HEK293 (cell line): ENCODE measurements around the gene CHRNA5.

ENCODE experiments used
- CTCF ChIA-PET: fragments of 350-600 bp; formaldehyde crosslinking; extraction: SDS; loops from one replicate; lab custom pipeline; 2021; ENCODE audit warnings: antibody characterized with exemption; lab: Yijun Ruan, JAX
- POLR2A ChIA-PET: fragments of 300-600 bp; formaldehyde crosslinking; extraction: SDS; loops from one replicate; lab custom pipeline; 2020; ENCODE audit warnings: antibody characterized with exemption, inconsistent platforms; lab: Yijun Ruan, JAX
- H3K27ac ChIP-seq: fragments of 200-500 bp; sonication (Bioruptor generic); 2 replicates; pipeline ENCODE4 v1.5.1; 2014; ENCODE audit warnings: low read depth, low read length, control low read depth, inconsistent platforms; ENCODE audit errors: extremely low read depth
- H3K36me3 ChIP-seq, 2 experiments: fragments of 200-500 bp in 1 of 2; sonication (Bioruptor generic) in 1 of 2; 1 replicate in 1 of 2; 2 replicates in 1 of 2; pipeline ENCODE4 v1.5.1; 2014 to 2017; ENCODE audit warnings: inconsistent platforms in 2 of 2, low read length in 2 of 2; ENCODE audit not compliant: control insufficient read depth in 2 of 2, insufficient read depth in 1 of 2
- H3K4me1 ChIP-seq: fragments of 200-500 bp; sonication (Bioruptor generic); 2 replicates; pipeline ENCODE4 v1.5.1; 2014; ENCODE audit warnings: mild to moderate bottlenecking, low read length, inconsistent platforms; ENCODE audit not compliant: control insufficient read depth, insufficient read depth
- H3K4me3 ChIP-seq: 2 replicates; pipeline ENCODE4 v1.5.1; 2011; ENCODE audit warnings: low read depth, mild to moderate bottlenecking, control low read depth, low read length, moderate library complexity
- H3K9me3 ChIP-seq: fragments of 200-500 bp; sonication (Bioruptor generic); 2 replicates; pipeline ENCODE4 v1.5.1; 2014; ENCODE audit warnings: low read depth, low read length, inconsistent platforms; ENCODE audit not compliant: control insufficient read depth, insufficient read depth
- AEBP2 ChIP-seq: fragments of 450-650 bp; formaldehyde crosslinking; IDR thresholded peaks from 2 replicates; pipeline ENCODE4 v1.5.1; 2016; ENCODE audit warnings: missing biosample characterization, missing genetic modification characterization, borderline replicate concordance
- BCL6B ChIP-seq: fragments of 450-650 bp; formaldehyde crosslinking; IDR thresholded peaks from 2 replicates; pipeline ENCODE4 v1.5.1; 2017; ENCODE audit warnings: missing biosample characterization, missing genetic modification characterization
- HOXC10 ChIP-seq: sonication (generic); formaldehyde crosslinking; IDR thresholded peaks from 2 replicates; pipeline ENCODE4 v1.8.1; 2023; ENCODE audit warnings: mild to moderate bottlenecking, missing genetic modification reagents
- KLF16 ChIP-seq: fragments of 450-650 bp; formaldehyde crosslinking; IDR thresholded peaks from 2 replicates; pipeline ENCODE4 v1.5.1; 2017; ENCODE audit warnings: missing biosample characterization, missing genetic modification characterization
- MYNN ChIP-seq: fragments of 450-650 bp; formaldehyde crosslinking; IDR thresholded peaks from 2 replicates; pipeline ENCODE4 v1.5.1; 2016; ENCODE audit warnings: missing biosample characterization, missing genetic modification characterization, borderline replicate concordance
- RBAK ChIP-seq: fragments of 450-650 bp; formaldehyde crosslinking; IDR thresholded peaks from 2 replicates; pipeline ENCODE4 v1.5.1; 2016; ENCODE audit warnings: missing biosample characterization, missing genetic modification characterization
- SALL2 ChIP-seq: fragments of 450-650 bp; formaldehyde crosslinking; IDR thresholded peaks from 2 replicates; pipeline ENCODE4 v1.5.0; 2017; ENCODE audit warnings: missing biosample characterization, mild to moderate bottlenecking, missing genetic modification characterization, borderline replicate concordance
- SP3 ChIP-seq: fragments of 450-650 bp; formaldehyde crosslinking; IDR thresholded peaks from 2 replicates; pipeline ENCODE4 v1.5.1; 2016; ENCODE audit warnings: missing biosample characterization, missing genetic modification characterization
- YY2 ChIP-seq: fragments of 450-650 bp; formaldehyde crosslinking; IDR thresholded peaks from 2 replicates; pipeline ENCODE4 v1.5.1; 2016; ENCODE audit warnings: missing biosample characterization, missing genetic modification characterization
- ZBTB17 ChIP-seq: fragments of 450-650 bp; formaldehyde crosslinking; IDR thresholded peaks from 2 replicates; pipeline ENCODE4 v1.5.1; 2016; ENCODE audit warnings: missing biosample characterization, missing genetic modification characterization
- ZBTB44 ChIP-seq: fragments of 450-650 bp; IDR thresholded peaks from 2 replicates; pipeline ENCODE4 v1.5.1; 2018; ENCODE audit warnings: missing biosample characterization, mild to moderate bottlenecking, missing genetic modification characterization
- ZFP3 ChIP-seq: fragments of 450-650 bp; formaldehyde crosslinking; IDR thresholded peaks from 2 replicates; pipeline ENCODE4 v1.5.1; 2016; ENCODE audit warnings: low read depth, missing biosample characterization, missing genetic modification characterization
- ZNF211 ChIP-seq: fragments of 450-650 bp; formaldehyde crosslinking; IDR thresholded peaks from 2 replicates; pipeline ENCODE4 v1.5.1; 2016; ENCODE audit warnings: low read depth, missing biosample characterization, missing genetic modification characterization
- ZNF26 ChIP-seq: fragments of 450-650 bp; formaldehyde crosslinking; IDR thresholded peaks from 2 replicates; pipeline ENCODE4 v1.5.1; 2016; ENCODE audit warnings: missing biosample characterization, missing genetic modification characterization
- ZNF266 ChIP-seq: fragments of 450-650 bp; formaldehyde crosslinking; IDR thresholded peaks from 2 replicates; pipeline ENCODE4 v1.5.1; 2016; ENCODE audit warnings: missing biosample characterization, missing genetic modification characterization, low read depth
- ZNF302 ChIP-seq: fragments of 450-650 bp; formaldehyde crosslinking; IDR thresholded peaks from 2 replicates; pipeline ENCODE4 v1.5.1; 2016; ENCODE audit warnings: missing biosample characterization, missing genetic modification characterization, low read depth
- ZNF449 ChIP-seq: fragments of 450-650 bp; formaldehyde crosslinking; IDR thresholded peaks from 2 replicates; pipeline ENCODE4 v1.5.1; 2017; ENCODE audit warnings: missing biosample characterization, mild to moderate bottlenecking, missing genetic modification characterization, moderate library complexity
- ZNF488 ChIP-seq: fragments of 450-650 bp; formaldehyde crosslinking; IDR thresholded peaks from 2 replicates; pipeline ENCODE4 v1.5.1; 2016; ENCODE audit warnings: missing biosample characterization, missing genetic modification characterization
- ZNF514 ChIP-seq: fragments of 450-650 bp; formaldehyde crosslinking; IDR thresholded peaks from 2 replicates; pipeline ENCODE4 v1.5.1; 2016; ENCODE audit warnings: missing biosample characterization, missing genetic modification characterization
- ZNF521 ChIP-seq: fragments of 450-650 bp; formaldehyde crosslinking; IDR thresholded peaks from 2 replicates; pipeline ENCODE4 v1.5.1; 2017; ENCODE audit warnings: missing biosample characterization, mild to moderate bottlenecking, missing genetic modification characterization
- ZNF544 ChIP-seq: fragments of 450-650 bp; formaldehyde crosslinking; IDR thresholded peaks from 2 replicates; pipeline ENCODE4 v1.5.0; 2017; ENCODE audit warnings: missing biosample characterization, missing genetic modification characterization
- ZNF555 ChIP-seq: fragments of 450-650 bp; formaldehyde crosslinking; conservative IDR thresholded peaks from 2 replicates; pipeline ENCODE4 v1.5.1; 2017; ENCODE audit warnings: missing biosample characterization, mild to moderate bottlenecking, missing genetic modification characterization, inconsistent platforms
- ZNF692 ChIP-seq: fragments of 450-650 bp; formaldehyde crosslinking; IDR thresholded peaks from 2 replicates; pipeline ENCODE4 v1.5.1; 2016; ENCODE audit warnings: missing biosample characterization, missing genetic modification characterization
- ZSCAN16 ChIP-seq: fragments of 450-650 bp; formaldehyde crosslinking; IDR thresholded peaks from 2 replicates; pipeline ENCODE4 v1.5.1; 2016; ENCODE audit warnings: missing biosample characterization, missing genetic modification characterization

Gene CHRNA5

GRCh38 chr15:78628227-78628626 is 62.9 kb downstream of the CHRNA5 start:
- Histone ChIP-seq H3K36me3 (no peaks in the 10 kb centered on the region), H3K27ac (no peak overlapping the region), H3K4me1 (no peaks in the 10 kb centered on the region), H3K4me3 (no peak overlapping the region), H3K9me3 (no peaks in the 10 kb centered on the region)
- POLR2A ChIA-PET = no interaction called here
- no peak for TF ChIP-seq ZNF302 (tag by site-specific recombination)
- no peak for TF ChIP-seq AEBP2
- no peak for TF ChIP-seq HOXC10 (CRISPR knock-in tag)
- TF ChIP-seq ZNF211 = no peak
- TF ChIP-seq ZNF555 (tag by site-specific recombination) = no peak
- TF ChIP-seq ZSCAN16 (tag by site-specific recombination) = no peak
- TF ChIP-seq BCL6B (tag by site-specific recombination) = no peak
- TF ChIP-seq ZNF692 = no peak
- TF ChIP-seq YY2 = no peak
- TF ChIP-seq ZNF514 (tag by site-specific recombination) = no peak
- TF ChIP-seq RBAK (tag by site-specific recombination) = no peak
- no peak for TF ChIP-seq ZNF488 (tag by site-specific recombination)
- TF ChIP-seq ZNF266 (tag by site-specific recombination) = no peak
- TF ChIP-seq SP3 (tag by site-specific recombination) = no peak
- CTCF ChIA-PET = interaction anchor here (1.0 to 3.4 kb wide), 4 partner anchors 9 to 321 kb away, joined by 3 to 23 read pairs (median 8); no protein-coding TSS in a partner anchor

GRCh38 chr15:78629031-78629715 is 63.9 kb downstream of the CHRNA5 start:
- CTCF ChIA-PET = interaction anchor here (1.6 to 3.4 kb wide), 3 partner anchors 10 to 122 kb away, joined by 4 to 23 read pairs (median 11); no protein-coding TSS in a partner anchor
- POLR2A ChIA-PET = no interaction called here
- no peaks in the 10 kb centered on the region for H3K36me3 ChIP-seq
- H3K27ac ChIP-seq = no peak overlapping the region
- H3K9me3 ChIP-seq = no peaks in the 10 kb centered on the region
- H3K4me3 ChIP-seq = no peak overlapping the region
- no peaks in the 10 kb centered on the region for H3K4me1 ChIP-seq
- no peak for TF ChIP-seq ZNF521 (tag by site-specific recombination)
- TF ChIP-seq ZNF26 = no peak
- no peak for TF ChIP-seq SALL2 (tag by site-specific recombination)
- no peak for TF ChIP-seq ZNF544
- TF ChIP-seq ZFP3 (tag by site-specific recombination) = no peak
- no peak for TF ChIP-seq ZBTB17
- no peak for TF ChIP-seq MYNN (tag by site-specific recombination)
- no peak for TF ChIP-seq ZBTB44 (tag by site-specific recombination)
- TF ChIP-seq ZNF449 (tag by site-specific recombination) = no peak
- no peak for TF ChIP-seq KLF16 (tag by site-specific recombination)
